Measurements from ENCODE around the gene MOB2.

DNA sequence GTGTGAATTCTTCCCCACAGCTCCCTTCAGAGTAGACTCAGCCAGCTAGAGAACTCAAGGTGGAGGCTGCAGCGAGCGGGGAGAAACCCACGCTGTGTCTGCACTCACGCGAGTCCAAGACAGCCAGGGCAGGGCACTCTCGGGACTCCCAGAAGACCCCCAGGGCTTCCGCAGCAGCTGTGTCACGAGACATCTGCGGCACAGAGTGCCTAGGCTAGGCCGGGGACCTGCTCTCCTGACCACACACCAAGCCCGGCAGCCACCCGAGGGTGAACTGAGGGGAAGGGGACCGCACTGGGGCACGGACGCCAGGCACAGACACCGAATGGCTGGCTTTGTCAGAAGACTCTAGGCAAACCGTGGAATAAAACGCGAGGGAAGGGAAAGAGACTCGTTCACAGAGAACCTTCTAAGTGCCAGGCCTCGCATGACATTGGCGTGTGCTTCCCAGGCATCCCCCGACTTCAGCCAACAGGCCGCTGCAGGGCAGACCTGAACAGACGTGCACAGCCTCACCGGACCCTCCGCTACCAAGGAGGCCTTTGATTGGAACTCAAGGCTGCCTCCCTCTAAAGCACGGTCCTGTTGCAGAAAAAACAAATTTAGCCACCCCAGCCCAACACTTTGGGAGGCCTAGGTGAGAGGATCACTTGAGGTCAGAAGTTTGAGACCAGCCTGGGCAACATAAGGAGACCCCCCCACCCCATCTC is 18.2 kb upstream of the MOB2 start:
- TF ChIP-seq, protein P1, sequence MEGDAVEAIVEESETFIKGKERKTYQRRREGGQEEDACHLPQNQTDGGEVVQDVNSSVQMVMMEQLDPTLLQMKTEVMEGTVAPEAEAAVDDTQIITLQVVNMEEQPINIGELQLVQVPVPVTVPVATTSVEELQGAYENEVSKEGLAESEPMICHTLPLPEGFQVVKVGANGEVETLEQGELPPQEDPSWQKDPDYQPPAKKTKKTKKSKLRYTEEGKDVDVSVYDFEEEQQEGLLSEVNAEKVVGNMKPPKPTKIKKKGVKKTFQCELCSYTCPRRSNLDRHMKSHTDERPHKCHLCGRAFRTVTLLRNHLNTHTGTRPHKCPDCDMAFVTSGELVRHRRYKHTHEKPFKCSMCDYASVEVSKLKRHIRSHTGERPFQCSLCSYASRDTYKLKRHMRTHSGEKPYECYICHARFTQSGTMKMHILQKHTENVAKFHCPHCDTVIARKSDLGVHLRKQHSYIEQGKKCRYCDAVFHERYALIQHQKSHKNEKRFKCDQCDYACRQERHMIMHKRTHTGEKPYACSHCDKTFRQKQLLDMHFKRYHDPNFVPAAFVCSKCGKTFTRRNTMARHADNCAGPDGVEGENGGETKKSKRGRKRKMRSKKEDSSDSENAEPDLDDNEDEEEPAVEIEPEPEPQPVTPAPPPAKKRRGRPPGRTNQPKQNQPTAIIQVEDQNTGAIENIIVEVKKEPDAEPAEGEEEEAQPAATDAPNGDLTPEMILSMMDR (conservative IDR thresholded peaks at IDR 0.05): no peak
- TF ChIP-seq EZH2 (IDR thresholded peaks at IDR 0.05; ENCODE audit: low read depth): no peak

Data from PC-9 (cell line).